DMS79 treated with DMSO at 0.1 percent for 48 hours (cell line): ENCODE results near the gene NRXN2.
A peak's percentile ranks its signal among the peaks of the same experiment; 100 is the strongest.

Experiments used
- DNase-seq: peaks from one replicate; lab custom pipeline; 2025; lab: John Stamatoyannopoulos, UW

The NRXN2 gene

GRCh38 chr11:64723117-64723906 lies at the start of gene NRXN2:
Gene NRXN2 (minus strand): TSS chr11:64723197. CDS start chr11:64713699, 9,498 bp downstream.
- peak; percentile 75 for DNase-seq

GRCh38 chr11:64772303-64773018 lies 49.5 kb upstream of the NRXN2 start:
- DNase-seq = no peak

- no peak for DNase-seq
Observed at GRCh38 chr11:64771861-64772260, 48.9 kb upstream of the NRXN2 start.

DNA sequence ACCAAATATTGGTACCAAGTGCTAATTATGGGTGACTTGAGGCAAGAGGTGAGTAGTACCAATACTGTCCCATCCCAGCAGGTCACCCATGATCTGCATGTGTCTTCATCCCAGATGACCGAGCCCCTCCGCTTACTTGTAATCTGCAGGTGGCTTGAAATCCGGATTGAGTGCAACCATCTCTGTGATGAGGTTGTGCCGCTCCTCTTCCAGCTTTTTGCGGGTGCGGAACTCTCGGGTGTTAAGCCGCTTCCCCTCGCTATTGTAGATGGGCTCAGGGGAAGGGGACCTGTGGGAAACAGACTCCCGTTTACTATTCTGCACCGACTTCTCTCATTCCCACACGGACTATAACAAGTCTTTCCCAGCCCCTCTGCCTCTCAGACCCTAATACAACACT lies 47.1 kb upstream of the NRXN2 start:
- no peak for DNase-seq

DNA sequence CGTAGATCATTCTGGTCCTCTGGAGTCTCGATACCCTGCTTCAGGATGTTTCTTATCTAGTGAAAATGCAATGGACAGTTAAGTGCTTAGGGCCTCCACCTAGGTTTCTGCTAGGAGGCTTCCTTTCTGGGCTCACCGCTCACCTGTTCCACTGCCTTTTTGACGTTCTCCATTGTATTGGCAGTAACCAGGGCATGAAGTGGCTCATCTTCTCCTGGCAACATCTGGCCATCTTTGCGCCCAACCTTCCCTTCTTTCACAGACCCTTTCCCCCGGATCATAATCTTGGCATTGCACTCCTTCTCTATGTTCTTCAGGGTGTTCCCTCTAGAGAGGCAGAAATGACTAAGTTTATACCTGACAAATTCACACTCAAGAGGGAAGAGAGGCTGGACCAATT lies 46.3 kb upstream of the NRXN2 start:
- DNase-seq = no peak

DNA sequence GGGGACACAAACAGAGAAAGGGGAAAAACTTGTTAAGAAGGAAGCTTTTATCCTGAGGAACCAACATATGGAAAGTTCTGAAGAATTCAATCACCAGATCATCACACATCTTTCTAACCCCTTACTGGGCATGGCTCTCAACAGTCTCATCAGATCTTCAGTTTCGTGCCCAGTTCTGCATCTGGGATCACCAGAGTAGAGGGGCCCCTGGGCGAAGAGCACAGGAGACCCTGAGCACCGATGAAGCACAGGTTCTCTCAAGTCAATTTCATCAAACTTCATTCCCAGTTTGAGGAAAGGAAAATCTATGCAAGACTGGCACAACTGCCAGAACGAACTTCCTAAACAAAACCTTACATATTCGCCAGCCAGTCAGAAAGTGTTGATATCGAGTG lies 45.3 kb upstream of the NRXN2 start:
- no peak for DNase-seq

DNA sequence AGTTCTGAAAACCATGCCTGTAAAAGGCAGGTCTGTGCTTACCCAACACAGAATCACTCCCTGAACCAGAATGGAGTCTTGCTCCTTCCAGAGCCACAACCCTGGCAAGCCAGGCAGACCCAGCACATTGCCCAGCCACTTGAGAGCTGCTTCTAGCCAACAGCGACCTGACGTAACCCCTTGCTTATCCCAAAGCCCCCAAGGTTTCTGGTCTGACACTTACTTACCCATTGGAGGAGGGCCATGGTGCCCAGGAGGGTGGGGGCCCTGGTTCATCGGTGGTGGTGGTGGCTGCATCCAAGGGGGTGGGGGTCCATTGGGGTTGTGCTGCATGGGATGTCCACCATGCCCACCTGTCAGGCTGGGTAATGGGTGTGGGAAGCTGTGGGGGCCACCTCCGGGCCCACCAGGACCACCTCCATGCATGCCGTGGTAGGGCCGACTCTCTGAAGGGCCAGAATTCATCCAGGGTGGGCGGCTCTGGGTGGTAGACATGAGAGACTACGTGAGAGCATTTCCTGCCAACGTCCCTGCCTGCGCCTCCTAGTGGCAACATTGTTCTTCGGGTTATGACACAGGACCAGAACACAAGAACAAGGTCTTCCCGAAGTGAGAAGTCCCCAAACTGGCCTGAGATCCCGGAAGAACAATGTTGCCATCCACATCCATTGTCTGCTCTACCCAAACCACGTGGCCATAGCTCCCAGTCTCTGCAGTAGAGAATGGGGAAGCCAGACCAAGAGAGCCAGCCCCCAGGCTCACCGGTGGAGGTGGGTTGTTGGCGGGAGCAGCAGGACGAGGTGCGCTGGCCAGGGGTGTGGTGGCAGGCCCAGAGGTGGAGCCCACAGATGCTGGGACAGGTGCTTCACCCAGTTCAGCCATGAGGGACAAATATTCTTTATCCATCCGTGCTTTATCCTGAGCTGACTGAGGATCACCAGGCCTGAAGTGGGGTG lies 44.6 kb upstream of the NRXN2 start:
- peak; percentile 6 for DNase-seq

DNA sequence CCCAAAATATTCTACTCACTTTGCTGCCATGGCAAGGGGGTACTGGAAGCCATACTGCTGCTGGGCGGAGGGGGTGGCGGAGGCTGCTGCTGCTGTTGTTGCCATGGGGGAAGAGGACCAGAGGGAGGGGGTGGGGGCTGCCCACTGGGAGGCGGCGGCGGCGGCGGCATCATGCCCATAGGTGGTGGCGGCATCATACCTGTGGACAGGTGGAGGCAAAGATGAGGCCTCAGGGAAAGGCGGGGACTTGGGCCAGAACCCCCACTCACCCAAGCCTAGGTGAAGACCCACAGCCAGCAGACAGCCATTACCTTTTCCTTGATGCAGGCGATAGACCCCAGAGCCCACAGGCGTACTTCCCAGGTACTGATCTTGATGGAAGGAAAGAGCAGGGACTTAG lies 43.9 kb upstream of the NRXN2 start:
- no peak for DNase-seq

DNA sequence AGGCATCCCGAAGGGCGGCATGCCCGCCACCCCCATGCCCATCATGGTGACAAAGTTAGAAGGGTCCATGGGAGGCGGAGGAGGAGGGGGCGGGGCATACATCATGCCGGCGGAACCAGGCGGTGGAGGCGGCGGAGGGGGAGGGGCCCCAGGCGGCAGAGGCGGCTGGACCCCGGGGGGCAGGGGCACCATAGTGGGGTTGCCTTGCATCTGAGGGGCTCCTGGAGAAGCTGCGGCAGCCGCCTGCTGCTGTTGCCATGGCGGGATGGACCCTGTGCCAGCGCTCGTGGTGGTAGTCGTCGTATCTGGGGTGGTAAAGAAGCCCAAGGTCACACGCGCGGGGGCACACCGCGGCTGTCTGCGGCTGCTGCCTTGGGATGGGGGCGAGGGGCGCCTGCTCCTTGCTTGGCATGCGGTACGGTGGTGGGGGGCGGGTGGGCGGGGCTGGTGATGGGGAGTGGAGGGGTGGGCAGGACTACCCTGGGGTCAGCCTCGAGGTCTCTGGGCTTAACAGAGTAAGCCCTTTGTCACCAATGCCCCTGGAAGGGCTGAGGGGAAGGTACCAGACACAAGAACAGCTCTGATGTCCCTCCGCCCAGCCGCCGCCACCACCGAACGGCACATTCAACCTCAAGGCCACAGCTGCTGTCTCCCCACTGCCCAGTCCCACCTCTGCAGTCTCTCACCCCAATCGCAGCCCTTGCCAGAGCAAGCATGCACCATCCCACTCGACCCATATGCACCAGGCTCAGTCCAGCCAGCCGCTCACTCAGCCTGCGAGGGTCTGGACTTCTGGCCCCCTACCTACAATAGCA lies 43.1 kb upstream of the NRXN2 start:
- DNase-seq = no peak

DNA sequence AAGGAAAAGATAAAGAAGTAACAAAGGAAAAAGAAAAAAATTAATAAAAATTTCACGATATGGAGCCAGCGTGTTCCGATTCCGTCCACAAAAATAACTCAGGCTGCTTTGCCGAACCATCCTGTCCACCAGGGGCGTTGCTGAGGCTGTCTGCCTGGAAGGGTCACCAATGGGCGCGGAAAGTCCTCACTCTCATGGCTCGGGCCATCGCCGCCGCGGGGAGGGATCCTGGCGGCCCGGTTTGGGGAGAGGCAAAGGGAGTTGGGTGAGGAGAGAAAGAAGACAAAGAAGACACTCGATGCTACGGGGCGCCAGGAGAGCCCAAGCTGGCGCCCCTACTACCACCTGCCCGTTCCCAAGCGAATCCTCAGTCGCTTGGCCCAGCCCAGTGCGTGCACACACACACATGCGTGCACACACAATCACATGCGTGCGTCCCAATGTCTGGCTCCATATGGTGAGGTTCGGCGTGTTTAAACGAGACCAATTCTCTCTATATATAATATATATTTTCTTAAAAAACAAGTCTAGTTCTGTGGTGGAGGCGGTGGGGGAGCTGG lies 42.4 kb upstream of the NRXN2 start:
- no peak for DNase-seq

DNA sequence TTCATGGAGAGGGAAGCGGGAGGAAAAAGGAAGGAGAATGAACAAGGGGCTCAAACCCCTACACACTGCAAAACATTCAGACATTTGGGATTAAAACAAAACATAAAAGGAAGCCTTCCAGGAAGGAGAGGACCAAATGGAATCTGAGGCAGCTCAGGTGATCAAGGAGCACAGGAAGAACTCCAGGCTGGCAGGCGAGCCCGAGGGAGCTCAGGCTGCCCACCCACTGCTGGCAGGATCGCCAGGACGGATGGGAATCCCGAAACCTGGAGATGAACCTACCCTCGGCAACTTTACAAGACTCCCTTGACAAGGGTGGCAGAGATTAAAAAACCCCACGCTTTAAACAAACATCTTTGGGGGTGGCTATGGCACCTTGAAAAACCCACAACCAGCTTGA lies 41.8 kb upstream of the NRXN2 start:
- DNase-seq = no peak

GRCh38 chr11:64764040-64764611 lies 41.1 kb upstream of the NRXN2 start:
- DNase-seq = no peak

- no peak for DNase-seq
Observed at GRCh38 chr11:64763526-64764039, 40.6 kb upstream of the NRXN2 start.

- DNase-seq = peak; percentile 74
Observed at GRCh38 chr11:64762674-64763525, 39.9 kb upstream of the NRXN2 start.

DNA sequence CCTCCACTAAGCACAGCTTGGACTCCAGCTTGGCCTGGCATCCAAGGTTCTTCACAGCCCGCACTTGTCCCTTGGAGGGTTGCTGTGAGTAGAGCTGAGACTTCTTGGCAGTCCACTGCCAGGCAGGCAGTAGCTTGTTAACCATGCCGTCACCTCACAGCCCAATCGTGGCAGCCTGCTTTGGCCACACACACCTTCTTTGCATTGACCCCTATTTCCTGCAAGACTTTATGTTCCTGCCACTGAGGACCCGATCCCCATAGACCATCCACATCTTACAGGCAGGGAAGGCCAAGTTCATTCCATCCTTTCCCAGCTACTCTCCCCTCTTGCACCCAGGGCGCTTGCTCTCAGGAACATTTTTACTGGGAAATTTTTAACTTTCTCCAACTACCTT lies 39.3 kb upstream of the NRXN2 start:
- DNase-seq = no peak

DNA sequence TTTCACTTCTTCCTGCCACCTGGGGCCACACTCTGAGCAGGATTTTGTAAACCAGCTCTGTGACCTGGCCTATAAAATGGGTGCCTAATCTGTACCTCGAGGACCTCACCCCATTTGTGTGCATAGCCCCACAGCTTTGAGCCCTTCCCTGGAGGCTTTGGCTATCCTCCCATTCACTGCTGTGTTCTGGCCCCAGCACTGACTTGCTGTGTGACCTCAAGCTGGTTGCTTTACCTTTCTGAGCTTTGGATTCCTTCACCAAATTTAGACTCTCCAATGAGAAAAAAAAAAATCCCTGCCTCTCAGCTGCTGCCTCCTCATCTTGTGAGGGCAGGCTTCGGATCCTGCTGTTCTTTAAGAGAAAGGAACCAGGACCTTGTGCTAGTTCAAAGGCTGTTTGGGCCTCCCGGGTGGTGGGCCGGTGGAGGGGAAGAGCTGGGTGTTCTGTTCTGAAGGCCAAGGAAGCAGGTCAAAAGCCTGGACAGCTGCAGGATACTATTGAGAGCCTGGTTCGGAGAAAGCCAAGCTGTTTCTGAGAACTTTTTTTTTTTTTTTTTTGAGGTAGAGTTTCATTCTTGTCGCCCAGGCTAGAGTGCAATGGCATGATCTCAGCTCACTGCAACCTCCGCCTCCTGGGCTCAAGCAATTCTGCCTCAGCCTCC lies 37.9 kb upstream of the NRXN2 start:
- no peak for DNase-seq

GRCh38 chr11:64759722-64760719 lies 37.0 kb upstream of the NRXN2 start, which contains the start of gene PYGM:
Gene PYGM (minus strand): TSS chr11:64759974. CDS start chr11:64759898, 76 bp downstream.
- DNase-seq = no peak
